H9 (cell line): ENCODE results near the gene TAF12. TPM values are rescaled to one million over a fixed set of nuclear protein-coding genes. Genes with fewer than 3 reads are reported as not detected.
"Not testable (repeated sequence)": the region's sequence is repeated elsewhere in the genome, so short reads cannot be mapped to it uniquely, and the experiment has no call there.

Source experiments
- DNase-seq: peaks from one replicate; pipeline ENCODE4 v3.0.0-alpha.2; 2017
- H2AFZ ChIP-seq: one replicate; pipeline ENCODE4 v1.6.1; 2013; ENCODE audit warnings: mild to moderate bottlenecking, low read length, control low read depth, moderate library complexity
- H2AK5ac ChIP-seq: 2 replicates; pipeline ENCODE4 v1.6.1; 2013; ENCODE audit warnings: low read length, control low read depth, mixed read lengths; ENCODE audit not compliant: insufficient read length
- H2BK120ac ChIP-seq: one replicate; pipeline ENCODE4 v1.6.1; 2013; ENCODE audit warnings: low read depth, mild to moderate bottlenecking, low read length, control low read depth, inconsistent platforms; ENCODE audit not compliant: poor library complexity, severe bottlenecking
- H2BK12ac ChIP-seq: 2 replicates; pipeline ENCODE4 v1.6.1; 2013; ENCODE audit warnings: low read length, control low read depth, mixed read lengths, low read depth; ENCODE audit not compliant: insufficient read length
- H2BK15ac ChIP-seq: 2 replicates; pipeline ENCODE4 v1.6.1; 2013; ENCODE audit warnings: low read depth, low read length, control low read depth
- H2BK20ac ChIP-seq: one replicate; pipeline ENCODE4 v1.6.1; 2013; ENCODE audit warnings: low read depth, mild to moderate bottlenecking, low read length, control low read depth, inconsistent platforms; ENCODE audit not compliant: poor library complexity, severe bottlenecking
- H2BK5ac ChIP-seq: 2 replicates; pipeline ENCODE4 v1.6.1; 2013; ENCODE audit warnings: low read length, control low read depth, mixed read lengths; ENCODE audit not compliant: insufficient read length
- H3K14ac ChIP-seq: 2 replicates; pipeline ENCODE4 v1.6.1; 2013; ENCODE audit warnings: low read length, control low read depth; ENCODE audit not compliant: insufficient read depth
- H3K18ac ChIP-seq: 2 replicates; pipeline ENCODE4 v1.6.1; 2013; ENCODE audit warnings: low read depth, mild to moderate bottlenecking, mixed read lengths, low read length, control low read depth; ENCODE audit not compliant: insufficient read length
- H3K23ac ChIP-seq: 2 replicates; pipeline ENCODE4 v1.6.1; 2013; ENCODE audit warnings: low read length, control low read depth, mixed read lengths, low read depth; ENCODE audit not compliant: insufficient read length
- H3K23me2 ChIP-seq: 2 replicates; pipeline ENCODE4 v1.6.1; 2013; ENCODE audit warnings: low read depth, mild to moderate bottlenecking, mixed read lengths, low read length, control low read depth; ENCODE audit not compliant: insufficient read length, poor library complexity, severe bottlenecking
- H3K27ac ChIP-seq: 2 replicates; pipeline ENCODE4 v1.5.1; 2013; ENCODE audit warnings: low read length, control low read depth, mixed read lengths, low read depth; ENCODE audit not compliant: insufficient read length
- H3K27me3 ChIP-seq: 2 replicates; pipeline ENCODE4 v1.6.1; 2013; ENCODE audit warnings: low read length, control low read depth, inconsistent platforms; ENCODE audit not compliant: insufficient read depth
- H3K4ac ChIP-seq: 2 replicates; pipeline ENCODE4 v1.6.1; 2013; ENCODE audit warnings: low read depth, mild to moderate bottlenecking, control low read depth, inconsistent platforms, low read length, moderate library complexity
- H3K4me1 ChIP-seq: 2 replicates; pipeline ENCODE4 v1.6.1; 2013; ENCODE audit warnings: low read length, control low read depth, inconsistent platforms; ENCODE audit not compliant: insufficient read depth
- H3K4me2 ChIP-seq: 2 replicates; pipeline ENCODE4 v1.6.1; 2013; ENCODE audit warnings: low read length, control low read depth, mixed read lengths; ENCODE audit not compliant: insufficient read length, insufficient read depth
- H3K56ac ChIP-seq: 2 replicates; pipeline ENCODE4 v1.6.1; 2013; ENCODE audit warnings: low read depth, mild to moderate bottlenecking, mixed read lengths, low read length, control low read depth; ENCODE audit not compliant: insufficient read length
- H3K79me1 ChIP-seq: 2 replicates; pipeline ENCODE4 v1.6.1; 2013; ENCODE audit warnings: low read depth, mild to moderate bottlenecking, moderate library complexity, low read length, control low read depth, inconsistent platforms; ENCODE audit not compliant: insufficient read depth, poor library complexity, severe bottlenecking
- H3K79me2 ChIP-seq: 2 replicates; pipeline ENCODE4 v1.6.1; 2013; ENCODE audit warnings: low read length, control low read depth, inconsistent platforms; ENCODE audit not compliant: insufficient read depth
- H3K9ac ChIP-seq: 2 replicates; pipeline ENCODE4 v1.6.1; 2013; ENCODE audit warnings: low read length, control low read depth, mixed read lengths; ENCODE audit not compliant: insufficient read length; ENCODE audit errors: extremely low read depth
- H3K9me3 ChIP-seq: one replicate; pipeline ENCODE4 v1.6.1; 2013; ENCODE audit warnings: low read depth, low read length, inconsistent platforms; ENCODE audit not compliant: control insufficient read depth
- H3T11ph ChIP-seq: one replicate; pipeline ENCODE4 v1.6.1; 2013; ENCODE audit warnings: mild to moderate bottlenecking, low read length, control low read depth, inconsistent platforms
- H4K20me1 ChIP-seq: one replicate; pipeline ENCODE4 v1.6.1; 2013; ENCODE audit not compliant: control insufficient read depth, insufficient read length, insufficient read depth
- H4K5ac ChIP-seq: 2 replicates; pipeline ENCODE4 v1.6.1; 2013; ENCODE audit warnings: low read depth, mild to moderate bottlenecking, mixed read lengths, low read length, control low read depth; ENCODE audit not compliant: insufficient read length
- H4K8ac ChIP-seq: replicated peaks from 2 replicates; pipeline ENCODE4 v1.6.1; 2013; ENCODE audit warnings: low read length, control low read depth, mixed read lengths, low read depth; ENCODE audit not compliant: insufficient read length
- H4K91ac ChIP-seq: 2 replicates; pipeline ENCODE4 v1.6.1; 2013; ENCODE audit warnings: low read depth, mild to moderate bottlenecking, moderate library complexity, mixed read lengths, low read length, control low read depth; ENCODE audit not compliant: insufficient read length
- H3K27ac Mint-ChIP-seq, 3 experiments: 2 replicates in 2 of 3; 3 replicates in 1 of 3; pipeline ENCODE4 v1.8.0; 2020 to 2021; ENCODE audit warnings: mixed read lengths in 3 of 3, mild to moderate bottlenecking in 1 of 3, moderate library complexity in 1 of 3
- H3K27me3 Mint-ChIP-seq: 2 replicates; pipeline ENCODE4 v1.8.0; 2021; ENCODE audit warnings: low read depth, mild to moderate bottlenecking, moderate library complexity, mixed read lengths
- H3K36me3 Mint-ChIP-seq, 3 experiments: 2 replicates in 2 of 3; 3 replicates in 1 of 3; pipeline ENCODE4 v1.8.0; 2020 to 2021; ENCODE audit warnings: low read depth in 3 of 3, mixed read lengths in 3 of 3; ENCODE audit not compliant: insufficient read depth in 1 of 3
- H3K4me1 Mint-ChIP-seq, 2 experiments: 2 replicates each; pipeline ENCODE4 v1.8.0; 2020; ENCODE audit warnings: mixed read lengths in 2 of 2
- H3K4me3 Mint-ChIP-seq, 2 experiments: 2 replicates in 1 of 2; 3 replicates in 1 of 2; pipeline ENCODE4 v1.8.0; 2020 to 2021; ENCODE audit warnings: mild to moderate bottlenecking in 2 of 2, mixed read lengths in 2 of 2, moderate library complexity in 1 of 2
- H3K9me3 Mint-ChIP-seq, 2 experiments: 2 replicates in 1 of 2; 3 replicates in 1 of 2; pipeline ENCODE4 v1.8.0; 2020; ENCODE audit warnings: mild to moderate bottlenecking in 2 of 2, mixed read lengths in 2 of 2, moderate library complexity in 1 of 2
- WGBS: extraction: QIAGEN DNeasy Blood & Tissue Kit; methylation state at CpG from one replicate; pipeline ENCODE4 v1.1.7; 2013; ENCODE audit warnings: missing lambda C conversion rate, low lambda C conversion rate, mixed read lengths; ENCODE audit not compliant: insufficient read length; ENCODE audit errors: extremely low coverage; 5-methylcytosine and 5-hydroxymethylcytosine counted together
- total RNA-seq: library from RNA; stranded (reverse); gene quantifications from 2 replicates; pipeline ENCODE4 v1.2.1, GENCODE V29; 2021
- TF ChIP-seq, protein P1 (sequence below): fragments of 200-600 bp; sonication (generic); conservative IDR thresholded peaks from 3 replicates; pipeline ENCODE4 v1.8.0; 2021; ENCODE audit warnings: antibody characterized with exemption, mild to moderate bottlenecking

TAF12 gene
- total RNA-seq, 1 experiment from 2014 or later, result 22.1 TPM

DNA sequence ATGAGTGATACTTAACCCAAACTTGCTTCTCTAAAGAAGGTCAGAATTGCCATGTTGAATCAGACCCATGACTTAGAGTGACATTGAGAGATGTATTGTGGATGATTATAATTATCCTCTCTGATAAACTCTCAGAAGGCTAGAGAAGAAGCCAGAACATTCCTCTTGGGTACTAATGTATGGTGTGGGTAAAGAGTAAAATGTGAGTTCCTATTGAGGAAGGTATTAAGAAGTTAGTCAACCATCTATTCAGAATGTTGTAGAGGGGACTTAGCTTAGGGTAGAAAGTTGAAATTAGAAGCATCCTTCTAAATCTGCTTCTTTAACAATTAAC lies 33.0 kb upstream of the TAF12 start:
- H3K9ac ChIP-seq, result no peak overlapping the region
- Mint-ChIP-seq H3K36me3 (peaks cover 0 to 5% (median under 1%) of the 10 kb centered on the region in 3 experiments; a peak in 2 of 7 replicates), H3K4me1 (peaks cover 5 to 8% of the 10 kb centered on the region in 2 experiments; a peak in 2 of 4 replicates), H3K27ac (no peak overlapping the region; a peak in 2 of 7 replicates), H3K27me3 (no peaks in the 10 kb centered on the region), H3K9me3 (no peaks in the 10 kb centered on the region), H3K4me3 (no peak overlapping the region)
- no peak overlapping the region for H4K8ac ChIP-seq
- TF ChIP-seq, protein P1, sequence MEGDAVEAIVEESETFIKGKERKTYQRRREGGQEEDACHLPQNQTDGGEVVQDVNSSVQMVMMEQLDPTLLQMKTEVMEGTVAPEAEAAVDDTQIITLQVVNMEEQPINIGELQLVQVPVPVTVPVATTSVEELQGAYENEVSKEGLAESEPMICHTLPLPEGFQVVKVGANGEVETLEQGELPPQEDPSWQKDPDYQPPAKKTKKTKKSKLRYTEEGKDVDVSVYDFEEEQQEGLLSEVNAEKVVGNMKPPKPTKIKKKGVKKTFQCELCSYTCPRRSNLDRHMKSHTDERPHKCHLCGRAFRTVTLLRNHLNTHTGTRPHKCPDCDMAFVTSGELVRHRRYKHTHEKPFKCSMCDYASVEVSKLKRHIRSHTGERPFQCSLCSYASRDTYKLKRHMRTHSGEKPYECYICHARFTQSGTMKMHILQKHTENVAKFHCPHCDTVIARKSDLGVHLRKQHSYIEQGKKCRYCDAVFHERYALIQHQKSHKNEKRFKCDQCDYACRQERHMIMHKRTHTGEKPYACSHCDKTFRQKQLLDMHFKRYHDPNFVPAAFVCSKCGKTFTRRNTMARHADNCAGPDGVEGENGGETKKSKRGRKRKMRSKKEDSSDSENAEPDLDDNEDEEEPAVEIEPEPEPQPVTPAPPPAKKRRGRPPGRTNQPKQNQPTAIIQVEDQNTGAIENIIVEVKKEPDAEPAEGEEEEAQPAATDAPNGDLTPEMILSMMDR, result no peak
- H2BK5ac ChIP-seq, result no peak overlapping the region
- no peak overlapping the region for H2AK5ac ChIP-seq
- H4K5ac ChIP-seq, result no peak overlapping the region
- H3K79me2 ChIP-seq, result peaks cover 3% of the 10 kb centered on the region
- no peak overlapping the region for H3K27ac ChIP-seq
- no peak overlapping the region for H3K23ac ChIP-seq
- H3K18ac ChIP-seq, result no peak overlapping the region
- H4K20me1 ChIP-seq, result no peaks in the 10 kb centered on the region
- H3K56ac ChIP-seq, result no peak overlapping the region
- H2AFZ ChIP-seq, result no peak overlapping the region
- H3K14ac ChIP-seq, result no peak overlapping the region
- no peak overlapping the region for H4K91ac ChIP-seq
- no peak overlapping the region for H3K4ac ChIP-seq
- no peak overlapping the region for H3K4me2 ChIP-seq
- H2BK12ac ChIP-seq, result no peak overlapping the region
- no peak overlapping the region for H2BK15ac ChIP-seq
- no peaks in the 10 kb centered on the region for H3K23me2 ChIP-seq
- no peak overlapping the region for H3T11ph ChIP-seq
- H3K4me1 ChIP-seq, result no peaks in the 10 kb centered on the region; the same call in 1 of the 2 replicates
- peaks cover 10% of the 10 kb centered on the region for H3K79me1 ChIP-seq
- H3K27me3 ChIP-seq, result no peaks in the 10 kb centered on the region
- no peak overlapping the region for H2BK120ac ChIP-seq
- DNase-seq, result no peak
- no peak overlapping the region for H2BK20ac ChIP-seq
- no peaks in the 10 kb centered on the region for H3K9me3 ChIP-seq

DNA sequence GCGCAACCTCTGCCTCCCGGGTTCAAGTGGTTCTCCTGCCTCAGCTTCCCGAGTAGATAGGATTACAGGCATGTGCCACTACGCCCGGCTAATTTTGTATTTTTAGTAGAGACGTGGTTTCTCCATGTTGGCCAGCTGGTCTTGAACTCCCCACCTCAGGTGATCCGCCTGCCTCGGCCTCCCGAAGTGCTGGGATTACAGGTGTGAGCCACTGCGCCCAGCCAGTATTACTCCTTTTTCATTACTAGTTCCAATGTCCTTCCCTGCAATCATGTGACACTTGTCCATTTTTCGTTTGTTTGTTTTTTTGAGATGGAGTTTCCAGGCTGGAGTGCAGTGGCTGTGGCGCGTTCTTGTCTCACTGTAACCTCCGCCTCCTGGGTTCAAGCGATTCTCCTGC lies 30.1 kb upstream of the TAF12 start:
- not testable (repeated sequence) for H3K9ac ChIP-seq, H3K4me2 ChIP-seq, H3K27ac ChIP-seq, H3K18ac ChIP-seq, H2BK120ac ChIP-seq, H3T11ph ChIP-seq, H3K4ac ChIP-seq, H3K27me3 Mint-ChIP-seq, H2AK5ac ChIP-seq, H3K27me3 ChIP-seq, H4K20me1 ChIP-seq, H4K8ac ChIP-seq, H3K79me1 ChIP-seq, H3K14ac ChIP-seq, H3K56ac ChIP-seq, DNase-seq, H4K91ac ChIP-seq, H2BK12ac ChIP-seq, H2AFZ ChIP-seq, H2BK20ac ChIP-seq, H2BK5ac ChIP-seq, H3K79me2 ChIP-seq, H3K23ac ChIP-seq, H2BK15ac ChIP-seq, H3K9me3 ChIP-seq, H3K9me3 Mint-ChIP-seq, H3K4me3 Mint-ChIP-seq, H4K5ac ChIP-seq, H3K23me2 ChIP-seq, H3K4me1 ChIP-seq, H3K36me3 Mint-ChIP-seq
- peaks cover 18% of the 10 kb centered on the region in 2 experiments for H3K4me1 Mint-ChIP-seq
- H3K27ac Mint-ChIP-seq, result 0 out of 7 replicates have a peak overlapping the region, but pooled peaks of 2 of the 3 experiments have one; percentile 3 to 61
- WGBS, result no CpG with 5 or more reads among the region's 15 CpGs
